Measurements from ENCODE around the gene INPP5E.

Gene INPP5E

GRCh38 chr9:136439481-136440408 is at the start of gene INPP5E:
INPP5E (minus strand) TSS chr9:136439845; CDS start chr9:136439419, 426 bp downstream.
- DNase-seq (ENCODE audit: low read depth in 2 of 2), result peak; percentile 76 to 78

GRCh38 chr9:136488247-136489214 is 48.9 kb upstream of the INPP5E start:
- peak; percentile 51 to 59 for DNase-seq (ENCODE audit: low read depth in 2 of 2)

- no peak for DNase-seq (ENCODE audit: low read depth in 2 of 2)
Observed at GRCh38 chr9:136487672-136488071, 48.0 kb upstream of the INPP5E start.

GRCh38 chr9:136486823-136487620 is 47.4 kb upstream of the INPP5E start:
- DNase-seq (ENCODE audit: low read depth in 2 of 2), result no peak

- DNase-seq (ENCODE audit: low read depth in 2 of 2), result no peak
Observed at GRCh38 chr9:136486131-136486530, 46.5 kb upstream of the INPP5E start.

GRCh38 chr9:136485049-136486045 is 45.7 kb upstream of the INPP5E start:
- DNase-seq (ENCODE audit: low read depth in 2 of 2), result peak; percentile 75 to 76

GRCh38 chr9:136484153-136485048 is 44.8 kb upstream of the INPP5E start:
- no peak for DNase-seq (ENCODE audit: low read depth in 2 of 2)

- peak; percentile 92 to 97 for DNase-seq (ENCODE audit: low read depth in 2 of 2)
Observed at GRCh38 chr9:136483589-136484152, 44.0 kb upstream of the INPP5E start.

GRCh38 chr9:136482793-136483588 is 43.3 kb upstream of the INPP5E start, which contains the start of gene SEC16A:
SEC16A (minus strand) TSS chr9:136483040; CDS start chr9:136477615, 5,425 bp downstream.
- DNase-seq (ENCODE audit: low read depth in 2 of 2), result peak; percentile 100

GRCh38 chr9:136482046-136482792 is 42.6 kb upstream of the INPP5E start:
- DNase-seq (ENCODE audit: low read depth in 2 of 2), result peak in 1 of 2 donors; percentile 10

- no peak for DNase-seq (ENCODE audit: low read depth in 2 of 2)
Observed at GRCh38 chr9:136481558-136481957, 41.9 kb upstream of the INPP5E start.

- DNase-seq (ENCODE audit: low read depth in 2 of 2), result no peak
Observed at GRCh38 chr9:136476369-136477150, 36.9 kb upstream of the INPP5E start.

- no peak for DNase-seq (ENCODE audit: low read depth in 2 of 2)
Observed at GRCh38 chr9:136474974-136475865, 35.6 kb upstream of the INPP5E start.

GRCh38 chr9:136474021-136474640 is 34.5 kb upstream of the INPP5E start:
- no peak for DNase-seq (ENCODE audit: low read depth in 2 of 2)

- no peak for DNase-seq (ENCODE audit: low read depth in 2 of 2)
Observed at GRCh38 chr9:136473354-136473721, 33.7 kb upstream of the INPP5E start.

Data from stimulated activated CD8-positive, alpha-beta memory T cell treated with anti-CD3 and anti-CD28 coated beads, Interleukin-2, amount 100 ng/mL, for 48 hours (primary cell).